Erythroblast (primary cell): ENCODE data around the gene COPZ1.

Source experiments
- DNase-seq, 2 experiments: peaks; one replicate each; lab custom pipeline; 2025; lab: John Stamatoyannopoulos, UW
- GATA1 ChIP-seq: IDR thresholded peaks from 2 replicates; pipeline ENCODE4 v1.6.1; 2011; ENCODE audit warnings: low read depth, mild to moderate bottlenecking, control low read depth, low read length, moderate library complexity
- POLR2A ChIP-seq: IDR thresholded peaks from 2 replicates; pipeline ENCODE4 v1.6.1; 2011; ENCODE audit warnings: mild to moderate bottlenecking, low read length

The COPZ1 gene

GRCh38 chr12:54286042-54287030 lies 38.6 kb upstream of the COPZ1 start:
- peak; percentile 86 to 88 for DNase-seq

GRCh38 chr12:54287261-54288157 lies 37.4 kb upstream of the COPZ1 start:
- peak in 1 of 2 experiments; percentile 57 for DNase-seq
- peak; percentile 71 for TF ChIP-seq POLR2A
- no peak for TF ChIP-seq GATA1

More at GRCh38 chr12:54286042-54287030, 38.6 kb upstream of the COPZ1 start:
- TF ChIP-seq GATA1 (no peak), POLR2A (peak; percentile 68)

- no peak for TF ChIP-seq GATA1
- TF ChIP-seq POLR2A, result peak; percentile 58
- no peak for DNase-seq
These were observed 32.6 kb upstream of the COPZ1 start for GRCh38 chr12:54292083-54292930.

DNA sequence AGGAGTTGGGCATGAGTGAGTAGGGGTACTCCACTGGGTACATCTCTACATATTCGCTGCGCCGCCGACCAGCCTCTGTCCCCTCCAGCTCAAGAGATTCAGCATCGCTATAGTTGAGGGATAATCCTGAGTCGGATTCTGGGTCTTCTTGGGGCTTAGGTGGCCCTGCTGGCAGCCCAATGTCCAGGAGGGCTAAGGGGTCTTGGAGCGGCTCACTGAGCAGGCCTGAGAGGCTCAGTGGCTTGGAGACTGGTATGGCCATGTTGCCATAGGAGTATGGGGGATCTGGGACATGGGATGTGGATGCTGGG lies 32.0 kb upstream of the COPZ1 start:
- TF ChIP-seq POLR2A (no peak), GATA1 (no peak)

DNA sequence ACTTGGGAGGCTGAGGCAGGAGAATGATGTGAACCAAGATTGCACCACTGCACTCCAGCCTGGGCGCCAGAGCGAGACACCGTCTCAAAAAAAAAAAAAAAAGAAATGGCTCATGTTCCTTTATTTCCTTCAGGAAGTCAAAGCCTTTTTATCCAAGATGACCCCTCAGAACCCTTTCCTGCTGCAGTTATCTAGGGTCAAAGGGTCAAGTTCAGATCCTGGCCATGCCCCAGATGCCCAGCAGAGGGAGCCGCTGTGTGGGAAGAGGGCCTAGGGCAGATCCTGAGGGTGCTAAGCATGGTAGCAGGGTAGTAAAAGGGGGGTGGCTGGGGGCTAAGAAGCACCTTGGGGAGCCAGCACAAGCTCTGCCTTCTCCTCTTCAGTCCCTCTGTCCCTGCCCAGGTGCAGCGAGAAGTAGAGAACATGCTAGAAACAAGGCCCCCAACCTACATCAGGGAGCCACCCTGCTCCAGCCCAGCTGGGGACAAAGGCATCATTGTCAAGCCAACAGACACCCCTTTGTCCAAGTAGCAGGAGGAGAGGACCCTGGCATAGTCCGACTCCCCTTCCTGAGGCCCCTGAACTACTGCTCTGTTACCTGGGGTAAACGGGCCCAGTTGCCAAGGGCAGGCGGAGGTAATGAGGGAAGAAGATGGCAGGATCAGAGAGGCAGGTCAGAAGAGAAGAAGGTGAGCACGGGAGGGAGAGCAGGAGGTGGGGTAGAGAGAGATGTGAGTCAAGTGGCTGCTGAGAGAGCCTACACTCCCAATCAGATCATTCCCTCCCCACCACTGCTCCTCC lies 30.6 kb upstream of the COPZ1 start:
- DNase-seq, result peak; percentile 86 to 91
- no peak for TF ChIP-seq GATA1
- TF ChIP-seq POLR2A, result peak; percentile 56

More for the DNA sequence above, 32.0 kb upstream of the COPZ1 start:
- no peak for DNase-seq

DNA sequence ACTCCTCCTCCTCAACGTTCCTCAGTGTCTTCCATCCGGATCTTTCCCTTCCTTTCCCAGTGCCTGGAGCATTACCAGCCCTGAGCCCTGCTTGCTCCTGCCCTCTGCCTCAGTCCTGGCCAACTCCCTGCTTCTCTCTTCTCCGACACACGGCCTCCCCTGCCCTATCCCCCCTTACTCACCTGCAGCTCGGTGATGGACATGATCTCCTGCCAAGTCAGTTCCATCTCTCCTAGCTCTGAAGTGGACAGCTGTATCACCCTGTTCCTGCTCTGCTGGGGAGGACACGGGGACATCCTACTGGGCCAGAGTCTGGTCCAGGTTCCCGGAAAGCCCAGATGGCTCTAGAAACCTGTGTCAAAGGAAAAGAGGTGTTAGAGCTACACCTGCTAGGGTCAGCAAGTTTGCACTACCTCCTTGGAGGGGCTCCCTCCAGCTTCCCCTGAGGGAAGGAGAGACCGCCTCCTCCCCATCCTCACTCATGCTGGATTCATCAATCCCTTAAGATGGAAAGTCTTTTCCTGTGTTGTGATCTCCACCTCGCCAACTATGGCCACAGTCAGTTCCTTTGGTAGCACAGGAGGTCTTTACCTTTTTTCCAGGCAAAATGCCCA lies 29.9 kb upstream of the COPZ1 start:
- no peak for DNase-seq
- TF ChIP-seq GATA1 (no peak), POLR2A (no peak)

- TF ChIP-seq GATA1 (no peak), POLR2A (no peak)
- DNase-seq, result peak; percentile 57 to 74
These were observed 28.4 kb upstream of the COPZ1 start for GRCh38 chr12:54296393-54297099.

DNA sequence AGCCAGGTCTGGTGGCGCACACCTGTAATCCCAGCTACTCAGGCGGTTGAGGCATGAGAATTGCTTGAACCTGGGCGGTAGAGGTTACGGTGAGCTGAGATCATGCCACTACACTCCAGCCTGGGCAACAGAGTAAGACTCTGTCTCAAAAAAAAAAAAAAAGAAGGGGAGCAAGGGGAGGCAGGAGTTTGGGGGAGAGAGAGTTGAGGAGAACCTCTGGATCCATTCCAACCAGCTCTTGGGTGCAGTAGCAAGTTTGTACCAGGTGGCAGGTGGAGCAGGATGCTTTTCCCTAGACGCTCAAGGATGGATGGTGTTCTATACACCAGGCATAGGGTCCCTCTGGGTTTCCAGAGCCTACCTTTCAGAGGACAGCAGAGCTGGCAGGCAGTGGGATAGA lies 26.0 kb upstream of the COPZ1 start:
- peak; percentile 67 to 77 for DNase-seq
- TF ChIP-seq POLR2A (peak; percentile 67), GATA1 (no peak)

GRCh38 chr12:54299515-54300224 lies 25.3 kb upstream of the COPZ1 start:
- no peak for TF ChIP-seq POLR2A
- TF ChIP-seq GATA1, result no peak
- DNase-seq, result peak in 1 of 2 experiments; percentile 73

DNA sequence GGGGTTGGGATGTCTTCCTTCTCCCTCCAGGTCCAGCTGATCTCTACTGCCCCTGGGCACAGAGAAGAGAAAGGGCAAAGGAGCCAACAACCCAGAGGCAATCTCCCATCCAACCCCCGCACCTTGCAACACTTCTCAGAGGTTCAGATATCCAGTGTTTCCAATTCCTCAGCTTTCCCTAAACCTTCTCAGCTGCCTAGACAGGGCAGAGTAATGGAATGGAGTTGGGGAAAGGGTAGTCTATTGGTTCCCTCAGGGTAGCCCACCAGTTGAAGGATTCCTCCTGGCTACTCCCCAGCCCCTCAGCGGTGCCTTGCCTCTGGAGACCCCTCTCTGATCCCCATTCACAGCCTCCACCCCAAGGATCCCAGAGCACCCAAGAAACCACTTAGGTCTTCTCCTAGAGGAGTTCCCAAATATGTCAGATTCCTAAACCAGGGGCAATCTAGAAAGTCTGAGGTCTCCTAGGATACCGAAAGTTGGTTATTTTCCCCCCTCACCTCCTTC lies 24.7 kb upstream of the COPZ1 start:
- peak in 1 of 2 experiments; percentile 73 for DNase-seq
- no peak for TF ChIP-seq GATA1
- no peak for TF ChIP-seq POLR2A
